Measurements from ENCODE around the gene SEM1. TPM values are rescaled to one million over a fixed set of nuclear protein-coding genes. Genes with fewer than 3 reads are reported as not detected.

Gene SEM1
- total RNA-seq = 33.3 TPM

DNA sequence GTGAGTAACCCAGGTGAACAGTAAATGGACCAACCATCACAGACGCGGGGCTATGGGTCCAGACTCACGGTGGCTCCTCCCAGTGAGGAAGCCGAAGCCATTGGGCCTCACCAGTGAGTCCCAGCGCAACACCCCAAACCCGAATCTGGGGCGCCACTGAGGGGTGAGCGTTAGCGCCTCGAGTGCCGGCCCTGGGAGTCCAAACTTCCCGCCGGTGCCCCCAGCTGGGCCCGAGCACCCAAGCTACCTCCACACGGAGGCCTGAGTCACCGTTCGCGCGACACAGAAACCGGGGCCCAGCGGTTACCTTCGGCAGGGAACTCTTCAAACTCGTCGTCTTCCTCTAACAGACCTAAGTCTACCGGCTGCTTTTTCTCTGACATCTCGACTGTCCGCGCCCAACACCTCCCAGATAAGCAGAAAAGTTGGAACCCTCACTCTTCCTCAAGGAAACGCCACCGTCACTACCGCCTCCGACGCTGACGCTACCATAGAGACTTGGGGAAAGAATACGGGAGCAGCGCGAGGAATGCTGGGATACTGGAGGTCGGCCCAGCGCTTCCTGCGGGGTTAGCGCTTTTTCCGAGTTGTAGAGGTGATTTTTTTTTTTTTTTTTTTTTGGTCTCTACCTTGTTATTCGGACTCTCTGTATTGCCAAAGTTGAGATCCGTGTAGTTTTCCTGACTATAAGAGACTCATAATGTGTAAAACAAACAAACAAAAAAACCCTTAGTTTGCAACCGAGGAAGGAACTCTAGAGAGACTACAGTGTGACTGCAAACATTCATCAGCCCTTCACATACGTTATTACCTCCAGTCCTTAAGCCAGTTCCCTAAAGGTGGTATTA lies at the start of gene SEM1:
Gene SEM1, minus strand, starts transcription at position 466 of the 848 bp plus-strand sequence. Its CDS starts 83 bp downstream, at position 383.

All from metanephros (tissue), 1 donor.